ENCODE measurements around the gene KIF1B.

KIF1B gene

DNA sequence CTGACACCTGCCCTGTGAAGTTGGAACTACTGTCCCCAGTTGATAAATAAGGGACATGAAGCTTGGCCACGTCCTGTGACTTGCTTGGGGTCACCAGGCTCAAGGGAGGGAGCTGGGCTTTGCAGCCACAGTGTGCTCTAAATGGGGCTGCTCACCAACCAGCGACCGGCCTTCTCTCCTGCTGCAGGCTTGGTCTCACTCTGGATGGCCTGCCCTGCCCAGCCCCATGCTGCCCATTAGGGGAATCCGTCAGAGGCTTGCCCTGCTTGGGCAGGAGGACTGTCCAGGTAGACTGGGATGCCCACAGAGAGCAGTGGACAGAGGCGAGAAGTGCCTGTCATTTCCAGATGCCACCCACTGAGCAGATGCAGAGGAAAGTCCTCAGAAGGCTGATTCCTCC, 218.6 kb downstream of the KIF1B start:
- DNase-seq: no peak

DNA sequence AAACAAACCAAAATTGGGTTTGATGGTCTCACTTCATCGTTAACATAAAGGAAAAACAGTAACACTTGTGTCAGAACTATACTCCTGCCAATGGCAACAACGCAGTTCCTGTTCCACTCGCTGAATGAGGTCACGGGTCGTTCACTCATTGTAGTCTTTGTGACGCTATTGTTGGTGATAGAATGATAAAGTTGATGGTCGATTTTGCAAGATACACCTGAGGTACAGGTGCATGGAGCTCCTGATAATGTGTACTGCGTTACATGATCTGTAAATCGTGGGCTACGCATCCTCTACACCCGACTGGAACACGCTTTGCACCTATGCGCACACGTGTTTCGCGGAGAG, 219.5 kb downstream of the KIF1B start:
- DNase-seq: no peak

DNA sequence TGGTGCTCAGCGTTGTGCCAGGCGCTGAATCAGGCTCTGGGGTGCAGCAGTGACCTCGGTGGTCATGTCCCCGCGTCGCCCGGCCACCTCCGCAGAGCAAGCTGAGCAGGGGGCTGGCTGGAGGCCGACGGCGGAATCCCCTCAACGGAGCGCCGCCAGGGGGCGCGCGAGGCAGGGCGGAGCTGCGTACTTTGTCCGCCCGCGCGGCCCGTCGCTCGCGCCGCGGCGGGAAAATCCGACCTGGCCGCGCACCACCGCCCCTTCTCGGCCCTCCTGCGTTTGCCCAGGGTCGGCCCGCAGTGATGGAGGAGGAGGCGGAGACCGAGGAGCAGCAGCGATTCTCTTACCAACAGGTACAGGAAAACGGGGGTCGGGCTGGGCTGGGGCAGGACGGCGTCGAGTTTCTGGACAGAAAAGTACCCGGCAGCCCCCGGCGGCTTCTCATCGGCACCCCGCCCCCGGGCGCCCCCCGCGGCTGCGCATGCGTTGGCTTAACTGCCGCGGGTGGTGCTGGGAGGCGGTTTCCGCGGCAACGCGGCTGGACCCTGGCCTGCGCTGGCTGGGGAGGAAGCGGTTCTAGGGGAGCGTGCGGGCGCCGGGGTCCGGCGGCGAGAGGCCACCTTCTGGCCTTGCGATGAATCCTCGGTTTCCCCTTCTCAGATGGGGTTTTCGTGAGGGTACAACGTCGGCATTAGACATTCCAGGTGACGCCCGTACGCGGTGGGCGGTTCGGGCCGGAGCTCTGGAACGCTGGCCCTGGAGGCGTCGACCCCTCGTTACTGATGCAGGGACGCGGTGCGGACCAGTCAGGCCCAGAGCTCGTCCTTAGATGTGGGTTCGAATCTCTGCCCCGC, 220.1 kb downstream of the KIF1B start, which contains the start of gene CENPS:
TSS of gene CENPS (plus strand) at position 218 of the 854 bp plus-strand sequence. CDS start at position 303, 85 bp downstream.
- peak; percentile 7 for DNase-seq
